Activated CD8-positive, alpha-beta T cell treated with anti-CD3 and anti-CD28 coated beads for 36 hours (primary cell): ENCODE data around the gene RAB3C. TPM values are rescaled to one million over a fixed set of nuclear protein-coding genes. Genes with fewer than 3 reads are reported as not detected.
"Not testable (repeated sequence)": the region's sequence is repeated elsewhere in the genome, so short reads cannot be mapped to it uniquely, and the experiment has no call there.

ENCODE experiments used
- ATAC-seq: fragments of 200-7000 bp; cut with Tn5 transposase; one replicate; pipeline ENCODE4 v1.10.0; 2021; ENCODE audit warnings: mild to moderate bottlenecking, moderate library complexity
- CTCF ChIA-PET: fragments of 350-600 bp; sonication (Branson Sonifier 250); formaldehyde crosslinking; loops from one replicate; lab custom pipeline; 2021; ENCODE audit warnings: antibody characterized with exemption; lab: Charles Lee
- POLR2A ChIA-PET: fragments of 350-600 bp; sonication (Branson Sonifier 250); formaldehyde crosslinking; loops from one replicate; lab custom pipeline; 2021; ENCODE audit warnings: antibody characterized with exemption; lab: Charles Lee
- DNase-seq: peaks from one replicate; pipeline ENCODE4 v3.0.0-alpha.2; 2020
- H3K27ac Mint-ChIP-seq: one replicate; pipeline ENCODE4 v1.8.0; 2021; ENCODE audit warnings: mild to moderate bottlenecking, mixed read lengths
- H3K27me3 Mint-ChIP-seq: one replicate; pipeline ENCODE4 v1.8.0; 2021; ENCODE audit warnings: mixed read lengths
- H3K36me3 Mint-ChIP-seq: one replicate; pipeline ENCODE4 v1.8.0; 2021; ENCODE audit warnings: low read depth, mixed read lengths
- H3K4me1 Mint-ChIP-seq: one replicate; pipeline ENCODE4 v1.8.0; 2021; ENCODE audit warnings: low read depth, mixed read lengths
- H3K4me3 Mint-ChIP-seq: one replicate; pipeline ENCODE4 v1.8.0; 2021; ENCODE audit warnings: mild to moderate bottlenecking, moderate library complexity, mixed read lengths
- H3K9me3 Mint-ChIP-seq: one replicate; pipeline ENCODE4 v1.8.0; 2021; ENCODE audit warnings: mixed read lengths
- CTCF ChIP-seq: fragments of 200-600 bp; IDR thresholded peaks from one replicate; pipeline ENCODE4 v1.8.0; 2022; ENCODE audit warnings: antibody characterized with exemption, mild to moderate bottlenecking
- intact Hi-C: fragments of 100-400 bp; cut with micrococcal nuclease; formaldehyde crosslinking; loops from one replicate; pipeline ENCODE4 v1.10.0; 2022
- total RNA-seq, 2 experiments: library from RNA; stranded (reverse); gene quantifications; one replicate each; pipeline ENCODE4 v1.2.3, GENCODE V29; 2021

Gene RAB3C
- total RNA-seq, 2 experiments from 2014 or later, result not detected

- CTCF ChIA-PET, result no interaction called here
- DNase-seq (no peak), ATAC-seq (no peak)
- peaks cover 3% of the 10 kb centered on the region for H3K9me3 Mint-ChIP-seq
- H3K27me3 Mint-ChIP-seq, result no peaks in the 10 kb centered on the region
- H3K4me1 Mint-ChIP-seq, result no peaks in the 10 kb centered on the region
- no peak overlapping the region for H3K4me3 Mint-ChIP-seq
- intact Hi-C loops, result no loop called here
- H3K36me3 Mint-ChIP-seq, result no peaks in the 10 kb centered on the region
- no peak for TF ChIP-seq CTCF
- POLR2A ChIA-PET, result no interaction called here
- H3K27ac Mint-ChIP-seq, result no peak overlapping the region
Measured at GRCh38 chr5:58544926-58545325, 37.9 kb upstream of the RAB3C start.

GRCh38 chr5:58545912-58546311, 37.0 kb upstream of the RAB3C start:
- no peak for TF ChIP-seq CTCF
- ChIA-PET POLR2A (no interaction called here), CTCF (no interaction called here)
- DNase-seq (no peak), ATAC-seq (no peak)
- intact Hi-C loops, result no loop called here
- Mint-ChIP-seq H3K4me3 (no peak overlapping the region), H3K4me1 (no peaks in the 10 kb centered on the region), H3K36me3 (no peaks in the 10 kb centered on the region), H3K27me3 (no peaks in the 10 kb centered on the region), H3K9me3 (peaks cover 3% of the 10 kb centered on the region), H3K27ac (no peak overlapping the region)

- H3K36me3 Mint-ChIP-seq, result no peaks in the 10 kb centered on the region
- H3K9me3 Mint-ChIP-seq, result no peaks in the 10 kb centered on the region
- DNase-seq (no peak), ATAC-seq (no peak)
- no peaks in the 10 kb centered on the region for H3K27me3 Mint-ChIP-seq
- POLR2A ChIA-PET, result no interaction called here
- CTCF ChIA-PET, result no interaction called here
- H3K4me1 Mint-ChIP-seq, result no peaks in the 10 kb centered on the region
- intact Hi-C loops, result no loop called here
- no peak for TF ChIP-seq CTCF
- H3K4me3 Mint-ChIP-seq, result no peak overlapping the region
- no peak overlapping the region for H3K27ac Mint-ChIP-seq
Measured at GRCh38 chr5:58548068-58548467, 34.8 kb upstream of the RAB3C start.

- DNase-seq (no peak), ATAC-seq (no peak)
- no peak for TF ChIP-seq CTCF
- Mint-ChIP-seq H3K4me3 (no peak overlapping the region), H3K27me3 (no peaks in the 10 kb centered on the region), H3K27ac (no peak overlapping the region), H3K36me3 (no peaks in the 10 kb centered on the region), H3K9me3 (no peaks in the 10 kb centered on the region), H3K4me1 (no peaks in the 10 kb centered on the region)
- intact Hi-C loops, result no loop called here
- CTCF ChIA-PET, result no interaction called here
- POLR2A ChIA-PET, result no interaction called here
Measured at GRCh38 chr5:58551492-58551891, 31.4 kb upstream of the RAB3C start.

- intact Hi-C loops, H3K4me1 Mint-ChIP-seq, ATAC-seq, H3K9me3 Mint-ChIP-seq, POLR2A ChIA-PET, CTCF ChIA-PET, DNase-seq, H3K4me3 Mint-ChIP-seq, H3K36me3 Mint-ChIP-seq, H3K27ac Mint-ChIP-seq, H3K27me3 Mint-ChIP-seq: not testable (repeated sequence)
Measured at GRCh38 chr5:58557665-58558338, 25.1 kb upstream of the RAB3C start.

GRCh38 chr5:58563016-58563700, 19.7 kb upstream of the RAB3C start:
- intact Hi-C loops, H3K9me3 Mint-ChIP-seq, H3K4me3 Mint-ChIP-seq, H3K36me3 Mint-ChIP-seq, DNase-seq, ATAC-seq, CTCF ChIA-PET, H3K4me1 Mint-ChIP-seq, H3K27ac Mint-ChIP-seq, POLR2A ChIA-PET, H3K27me3 Mint-ChIP-seq: not testable (repeated sequence)

GRCh38 chr5:58564043-58564832, 18.6 kb upstream of the RAB3C start:
- H3K27me3 Mint-ChIP-seq, H3K9me3 Mint-ChIP-seq, ATAC-seq, H3K36me3 Mint-ChIP-seq, H3K4me1 Mint-ChIP-seq, CTCF ChIA-PET, H3K4me3 Mint-ChIP-seq, H3K27ac Mint-ChIP-seq, DNase-seq, intact Hi-C loops, POLR2A ChIA-PET: not testable (repeated sequence)
